ENCODE measurements around the gene C6orf52.
"Not testable (repeated sequence)": the region's sequence is repeated elsewhere in the genome, so short reads cannot be mapped to it uniquely, and the experiment has no call there.

Gene C6orf52

GRCh38 chr6:10694302-10695085 is at the start of gene C6orf52, which contains the start of gene PAK1IP1:
Gene C6orf52, minus strand, starts transcription at chr6:10694616. Its CDS starts 7,066 bp downstream, at chr6:10687550.
Gene PAK1IP1, plus strand, starts transcription at chr6:10694972. Its CDS starts 14 bp downstream, at chr6:10694986.
- peak; percentile 90 for DNase-seq (ENCODE audit: low spot score)

GRCh38 chr6:10743515-10743914 is 49.1 kb upstream of the C6orf52 start:
- no peak for DNase-seq (ENCODE audit: low spot score)

GRCh38 chr6:10742251-10742650 is 47.8 kb upstream of the C6orf52 start:
- no peak for DNase-seq (ENCODE audit: low spot score)

GRCh38 chr6:10741643-10742042 is 47.2 kb upstream of the C6orf52 start:
- not testable (repeated sequence) for DNase-seq (ENCODE audit: low spot score)

GRCh38 chr6:10740061-10740460 is 45.6 kb upstream of the C6orf52 start:
- no peak for DNase-seq (ENCODE audit: low spot score)

GRCh38 chr6:10736731-10737130 is 42.3 kb upstream of the C6orf52 start:
- DNase-seq (ENCODE audit: low spot score), result no peak

- no peak for DNase-seq (ENCODE audit: low spot score)
Observed at GRCh38 chr6:10733863-10734262, 39.4 kb upstream of the C6orf52 start.

GRCh38 chr6:10733151-10733715 is 38.8 kb upstream of the C6orf52 start:
- no peak for DNase-seq (ENCODE audit: low spot score)

- no peak for DNase-seq (ENCODE audit: low spot score)
Observed at GRCh38 chr6:10730254-10730653, 35.8 kb upstream of the C6orf52 start.

GRCh38 chr6:10725716-10726115 is 31.3 kb upstream of the C6orf52 start:
- DNase-seq (ENCODE audit: low spot score), result no peak

- DNase-seq (ENCODE audit: low spot score), result no peak
Observed at GRCh38 chr6:10725044-10725443, 30.6 kb upstream of the C6orf52 start.

GRCh38 chr6:10723567-10723881 is 29.1 kb upstream of the C6orf52 start:
- DNase-seq (ENCODE audit: low spot score), result no peak

- DNase-seq (ENCODE audit: low spot score), result peak; percentile 97
Observed at GRCh38 chr6:10722820-10723566, 28.6 kb upstream of the C6orf52 start, which contains the start of gene TMEM14C. Gene TMEM14C, plus strand, starts transcription at chr6:10723070. Its CDS starts 1,544 bp downstream, at chr6:10724614.

GRCh38 chr6:10722570-10722819 is 28.1 kb upstream of the C6orf52 start:
- no peak for DNase-seq (ENCODE audit: low spot score)

GRCh38 chr6:10721850-10722569 is 27.6 kb upstream of the C6orf52 start:
- DNase-seq (ENCODE audit: low spot score), result no peak

- DNase-seq (ENCODE audit: low spot score), result peak; percentile 42
Observed at GRCh38 chr6:10720960-10721849, 26.8 kb upstream of the C6orf52 start.

- DNase-seq (ENCODE audit: low spot score), result no peak
Observed at GRCh38 chr6:10720265-10720959, 26.0 kb upstream of the C6orf52 start.

- DNase-seq (ENCODE audit: low spot score), result peak; percentile 69
Observed at GRCh38 chr6:10719964-10720264, 25.5 kb upstream of the C6orf52 start.

- no peak for DNase-seq (ENCODE audit: low spot score)
Observed at GRCh38 chr6:10719296-10719963, 25.0 kb upstream of the C6orf52 start.

- DNase-seq (ENCODE audit: low spot score), result no peak
Observed at GRCh38 chr6:10713962-10714361, 19.5 kb upstream of the C6orf52 start.

- no peak for DNase-seq (ENCODE audit: low spot score)
Observed at GRCh38 chr6:10696655-10697054, 2.2 kb upstream of the C6orf52 start.
